A549 (cell line): ENCODE measurements around the gene GAS6. TPM values are rescaled to one million over a fixed set of nuclear protein-coding genes. Genes with fewer than 3 reads are reported as not detected.

Experiments
- ATAC-seq, 2 experiments: fragments of 200-7000 bp in 1 of 2; fragments of >200 bp in 1 of 2; cut with Nextera tagmentation in 1 of 2; cut with Tn5 transposase in 1 of 2; 3 replicates each; pipeline versions ENCODE4 v1.8.0 to v1.9.1; 2018 to 2020; ENCODE audit warnings: mild to moderate bottlenecking in 1 of 2, moderate library complexity in 1 of 2
- CTCF ChIA-PET: fragments of 300-600 bp; sonication (Branson Sonifier 250); formaldehyde crosslinking; extraction: SDS; loops from one replicate; lab custom pipeline; 2021; ENCODE audit warnings: antibody characterized with exemption, inconsistent platforms; lab: Yijun Ruan, JAX
- POLR2A ChIA-PET: fragments of 350-600 bp; formaldehyde crosslinking; extraction: SDS; loops from one replicate; lab custom pipeline; 2021; ENCODE audit warnings: antibody characterized with exemption, inconsistent platforms; lab: Yijun Ruan, JAX
- DNase-seq, 2 experiments: peaks; one replicate each; pipeline versions ENCODE4 v3.0.0 to v3.0.0-alpha.2; 2011 to 2016; ENCODE audit warnings: low read depth in 1 of 2, low spot score in 1 of 2
- FAIRE-seq: peaks from 2 replicates; lab custom pipeline; 2011; peaks lifted over from hg19 to GRCh38; lab: Jason Lieb, UNC
- H3K27ac ChIP-seq, 2 experiments: fragments of >200 bp; sonication (Bioruptor Twin); formaldehyde crosslinking; 3 replicates each; pipeline ENCODE4 v1.5.1; 2016 to 2017
- H3K4me1 ChIP-seq: fragments of >200 bp; sonication (Bioruptor Twin); formaldehyde crosslinking; 3 replicates; pipeline ENCODE4 v1.6.1; 2016
- H3K4me2 ChIP-seq: fragments of >200 bp; sonication (Bioruptor Twin); formaldehyde crosslinking; 3 replicates; pipeline ENCODE4 v1.6.1; 2016
- H3K4me3 ChIP-seq: fragments of >200 bp; sonication (Bioruptor Twin); formaldehyde crosslinking; 3 replicates; pipeline ENCODE4 v1.5.1; 2016
- H3K9me3 ChIP-seq: fragments of >200 bp; sonication (Bioruptor Twin); formaldehyde crosslinking; 3 replicates; pipeline ENCODE4 v1.6.1; 2016
- BHLHE40 ChIP-seq: IDR thresholded peaks from 2 replicates; pipeline ENCODE4 v1.6.1; 2012; ENCODE audit warnings: low read depth, low read length, inconsistent platforms
- CBX8 ChIP-seq: fragments of 200-600 bp; sonication (generic); IDR thresholded peaks from 2 replicates; pipeline ENCODE4 v1.6.1; 2016
- CHD4 ChIP-seq: fragments of 200-600 bp; sonication (generic); IDR thresholded peaks from 2 replicates; pipeline ENCODE4 v1.6.1; 2016; ENCODE audit warnings: antibody characterized with exemption, mild to moderate bottlenecking, borderline replicate concordance
- EHF ChIP-seq: fragments of 250-450 bp; sonication (Bioruptor Pico); IDR thresholded peaks from 2 replicates; pipeline ENCODE4 v1.5.0; 2020; ENCODE audit warnings: mild to moderate bottlenecking
- EHMT2 ChIP-seq: fragments of 200-600 bp; sonication (generic); IDR thresholded peaks from 2 replicates; pipeline ENCODE4 v1.6.1; 2016; ENCODE audit warnings: antibody characterized with exemption, low read depth, mild to moderate bottlenecking, moderate library complexity
- EP300 ChIP-seq, 2 experiments: fragments of >200 bp; sonication (Bioruptor Twin); formaldehyde crosslinking; IDR thresholded peaks; 2 replicates in 1 of 2; 3 replicates in 1 of 2; pipeline ENCODE4 v1.6.1; 2016 to 2017
- FOXS1 ChIP-seq: fragments of 250-450 bp; sonication (Bioruptor Pico); IDR thresholded peaks from 2 replicates; pipeline ENCODE4 v1.5.0; 2020; ENCODE audit warnings: mild to moderate bottlenecking, moderate library complexity
- HDAC2 ChIP-seq: fragments of 200-600 bp; sonication (generic); IDR thresholded peaks from 2 replicates; pipeline ENCODE4 v1.6.1; 2016
- HOXA7 ChIP-seq: fragments of 250-450 bp; sonication (Bioruptor Pico); IDR thresholded peaks from 2 replicates; pipeline ENCODE4 v1.5.0; 2020; ENCODE audit warnings: mild to moderate bottlenecking, moderate library complexity
- JUNB ChIP-seq: fragments of >200 bp; sonication (Bioruptor Twin); formaldehyde crosslinking; IDR thresholded peaks from 2 replicates; pipeline ENCODE4 v1.6.1; 2016
- NFE2L2 ChIP-seq: fragments of 150-350 bp; conservative IDR thresholded peaks from 2 replicates; pipeline ENCODE4 v1.6.1; 2014; ENCODE audit warnings: low read length
- RFX5 ChIP-seq: fragments of 450-650 bp; IDR thresholded peaks from 2 replicates; pipeline ENCODE4 v1.7.1; 2014; ENCODE audit warnings: antibody characterized with exemption, mild to moderate bottlenecking, moderate library complexity
- SMC3 ChIP-seq: fragments of >200 bp; sonication (Bioruptor Twin); formaldehyde crosslinking; IDR thresholded peaks from 3 replicates; pipeline ENCODE4 v1.6.1; 2018; ENCODE audit warnings: inconsistent platforms
- TFCP2L1 ChIP-seq: fragments of 250-450 bp; sonication (Bioruptor Pico); IDR thresholded peaks from 2 replicates; pipeline ENCODE4 v1.5.0; 2021; ENCODE audit warnings: mild to moderate bottlenecking
- WGBS: methylation state at CpG from one replicate; pipeline ENCODE4 v1.1.6; 2017; ENCODE audit errors: missing lambda C conversion rate; 5-methylcytosine and 5-hydroxymethylcytosine counted together
- polyA plus RNA-seq, 4 experiments: library from polyadenylated mRNA; depleted of rRNA in 3 of 4; stranded (reverse); fragments of >200 nt; fragmentation: RNase III in 1 of 4; extraction: RNeasy Plus Mini Kit Qiagen cat#74134 plus additional on column Dnase treatment in 1 of 4; gene quantifications; 2 replicates in 3 of 4; 3 replicates in 1 of 4; pipeline ENCODE4 v1.2.3, GENCODE V29; 2011 to 2017
- TF ChIP-seq, protein P1 (sequence below): fragments of >200 bp; sonication (Bioruptor Twin); formaldehyde crosslinking; IDR thresholded peaks from 2 replicates; pipeline ENCODE4 v1.6.1; 2016
- TF ChIP-seq, protein P2 (sequence below): IDR thresholded peaks from 2 replicates; pipeline ENCODE4 v1.6.1; 2012
- TF ChIP-seq, protein P3 (sequence below): fragments of >200 bp; sonication (Bioruptor Twin); formaldehyde crosslinking; IDR thresholded peaks from 3 replicates; pipeline ENCODE4 v1.5.1; 2016
- TF ChIP-seq, protein P4 (sequence below): fragments of >200 bp; sonication (Bioruptor Twin); formaldehyde crosslinking; IDR thresholded peaks from 3 replicates; pipeline ENCODE4 v1.6.1; 2016
- TF ChIP-seq, protein P5 (sequence below): fragments of 450-650 bp; IDR thresholded peaks from 2 replicates; pipeline ENCODE4 v1.6.1; 2014; ENCODE audit warnings: antibody characterized with exemption

GAS6 gene
- polyA plus RNA-seq, 2 of the 4 experiments (the other 2 are of a cell fraction) = 3.5 to 5.7 TPM

DNA sequence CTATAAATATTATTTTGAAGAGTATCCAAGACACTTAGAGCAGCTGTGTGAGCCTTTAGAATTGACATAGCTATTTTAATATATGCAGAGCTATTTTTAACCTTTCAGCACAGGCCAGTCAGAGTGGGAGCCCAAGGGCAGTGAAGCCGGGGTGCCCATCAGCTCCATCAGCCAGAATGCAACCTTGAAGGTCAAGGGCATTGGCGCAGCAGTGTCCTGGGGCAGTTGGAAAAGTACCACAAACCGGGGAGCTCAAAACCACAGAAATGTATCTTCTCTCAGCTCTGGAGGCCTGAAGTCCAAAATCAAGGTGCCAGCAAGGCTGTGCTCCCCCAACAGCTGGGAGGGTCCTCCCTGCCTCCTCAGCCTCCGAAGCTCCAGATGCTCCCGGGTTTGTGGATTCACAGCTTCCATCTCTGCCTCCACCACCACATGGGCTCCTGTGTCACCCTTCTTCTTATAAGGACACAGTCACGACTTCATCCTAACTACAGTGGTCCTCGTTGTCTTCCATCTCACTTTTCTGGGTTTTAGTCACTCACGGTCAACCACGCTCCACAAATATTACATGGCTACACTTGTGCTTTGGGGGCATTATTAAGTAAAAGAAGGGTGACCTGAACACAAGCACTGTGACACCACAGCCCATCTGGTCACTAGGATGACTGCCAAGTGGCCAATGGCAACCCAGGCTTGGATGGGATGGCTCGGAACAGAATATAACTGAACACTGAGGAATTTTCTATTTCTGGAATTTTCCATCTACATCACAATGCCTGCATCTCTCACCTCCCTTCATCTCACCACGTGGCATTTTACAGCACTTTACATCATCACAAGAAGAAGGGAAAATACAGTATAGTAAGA lies 15.9 kb upstream of the GAS6 start:
- no peak for TF ChIP-seq TFCP2L1
- no peak for TF ChIP-seq RFX5
- TF ChIP-seq EHF (CRISPR knock-in tag) = no peak
- FAIRE-seq = no peak
- no peak overlapping the region for H3K27ac ChIP-seq
- no peaks in the 10 kb centered on the region for H3K9me3 ChIP-seq
- ChIA-PET POLR2A (no interaction called here), CTCF (no interaction called here)
- no peak overlapping the region for H3K4me3 ChIP-seq
- 63% methylated on average over 11 of the region's 11 CpGs for WGBS
- DNase-seq = no peak
- ATAC-seq = no peak
- no peak overlapping the region for H3K4me2 ChIP-seq
- no peaks in the 10 kb centered on the region for H3K4me1 ChIP-seq

DNA sequence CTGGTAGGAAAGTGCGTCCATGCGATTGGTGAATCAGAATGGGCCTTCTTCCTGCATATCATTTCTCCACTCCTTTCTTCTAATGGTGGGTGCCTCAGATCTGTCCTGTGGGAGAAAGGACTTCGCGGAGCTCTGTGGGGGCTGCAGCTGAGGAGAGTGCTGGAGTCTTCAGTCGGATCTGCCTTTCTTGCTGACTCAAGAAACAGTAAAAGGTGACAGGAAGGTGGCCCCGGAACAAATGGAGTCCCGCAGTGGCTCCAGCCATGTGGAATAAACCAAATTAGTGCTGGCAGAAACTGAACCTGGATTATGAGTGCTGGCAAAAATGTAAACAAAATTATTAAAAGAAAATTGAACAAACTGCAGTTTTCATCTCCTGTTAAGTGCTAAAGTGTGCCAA lies 15.1 kb upstream of the GAS6 start:
- TF ChIP-seq, protein P1, sequence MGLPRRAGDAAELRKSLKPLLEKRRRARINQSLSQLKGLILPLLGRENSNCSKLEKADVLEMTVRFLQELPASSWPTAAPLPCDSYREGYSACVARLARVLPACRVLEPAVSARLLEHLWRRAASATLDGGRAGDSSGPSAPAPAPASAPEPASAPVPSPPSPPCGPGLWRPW = no peak
- TF ChIP-seq, protein P2, sequence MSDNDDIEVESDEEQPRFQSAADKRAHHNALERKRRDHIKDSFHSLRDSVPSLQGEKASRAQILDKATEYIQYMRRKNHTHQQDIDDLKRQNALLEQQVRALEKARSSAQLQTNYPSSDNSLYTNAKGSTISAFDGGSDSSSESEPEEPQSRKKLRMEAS = no peak
- no peak for TF ChIP-seq EHF (CRISPR knock-in tag)
- TF ChIP-seq EP300 (IDR thresholded peaks at IDR 0.05) = no peak
- TF ChIP-seq NFE2L2 = no peak
- TF ChIP-seq CBX8 = no peak
- no peak for TF ChIP-seq TFCP2L1
- TF ChIP-seq, all 56 proteins: peak for 0
- FAIRE-seq (no peak), ATAC-seq (no peak), DNase-seq (no peak)
- Histone ChIP-seq H3K9me3 (no peaks in the 10 kb centered on the region), H3K27ac (no peak overlapping the region), H3K4me1 (no peaks in the 10 kb centered on the region), H3K4me2 (no peak overlapping the region), H3K4me3 (no peak overlapping the region)
- ChIA-PET POLR2A (no interaction called here), CTCF (no interaction called here)
- 78% methylated on average over 7 of the region's 7 CpGs for WGBS

DNA sequence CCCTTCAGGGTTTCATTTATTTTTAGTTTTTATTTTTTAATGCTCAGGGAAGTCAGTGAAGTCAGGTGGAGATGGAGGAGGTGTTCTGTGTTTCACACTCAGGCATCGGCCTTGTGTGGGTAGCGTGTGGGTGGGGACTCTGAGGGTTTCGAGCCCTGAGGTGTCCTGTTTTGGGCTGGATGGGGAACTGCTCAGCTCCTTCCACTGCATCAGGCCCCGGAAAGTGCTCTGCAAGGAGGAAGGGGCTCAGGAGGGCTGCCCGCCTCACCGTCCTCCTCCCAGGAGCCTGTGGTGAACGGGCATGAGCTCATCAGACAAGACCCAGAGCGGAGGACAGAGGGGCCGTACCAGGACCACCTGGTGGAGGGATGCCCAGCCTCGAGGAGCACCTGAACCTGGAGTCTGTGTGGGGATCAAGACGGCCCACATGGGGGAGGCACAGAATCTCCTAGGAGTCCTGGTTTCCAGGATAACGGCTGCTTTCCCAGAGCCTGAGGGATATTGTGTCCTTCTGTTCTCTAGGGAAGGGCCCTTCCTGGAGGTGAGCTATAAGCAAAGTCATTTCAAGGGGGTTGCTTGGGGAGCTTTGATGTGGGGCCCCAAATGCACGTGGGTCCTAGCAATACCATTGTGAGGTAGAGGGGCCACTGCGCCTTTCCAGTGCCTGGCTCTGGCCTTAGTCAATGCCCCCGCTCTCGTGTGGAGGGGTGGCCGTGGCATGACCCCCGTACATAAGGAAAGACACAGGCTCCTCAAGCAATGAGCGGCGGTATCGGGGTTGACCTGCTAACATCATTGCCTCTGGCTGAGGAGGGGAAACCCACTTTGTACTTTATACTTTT lies 13.5 kb upstream of the GAS6 start:
- ATAC-seq (no peak), FAIRE-seq (no peak), DNase-seq (no peak)
- ChIA-PET CTCF (interaction anchor here (1.0 kb wide), 1 partner anchor 47 kb away, joined by 3 read pairs; no protein-coding TSS in a partner anchor), POLR2A (no interaction called here)
- TF ChIP-seq, protein P3, sequence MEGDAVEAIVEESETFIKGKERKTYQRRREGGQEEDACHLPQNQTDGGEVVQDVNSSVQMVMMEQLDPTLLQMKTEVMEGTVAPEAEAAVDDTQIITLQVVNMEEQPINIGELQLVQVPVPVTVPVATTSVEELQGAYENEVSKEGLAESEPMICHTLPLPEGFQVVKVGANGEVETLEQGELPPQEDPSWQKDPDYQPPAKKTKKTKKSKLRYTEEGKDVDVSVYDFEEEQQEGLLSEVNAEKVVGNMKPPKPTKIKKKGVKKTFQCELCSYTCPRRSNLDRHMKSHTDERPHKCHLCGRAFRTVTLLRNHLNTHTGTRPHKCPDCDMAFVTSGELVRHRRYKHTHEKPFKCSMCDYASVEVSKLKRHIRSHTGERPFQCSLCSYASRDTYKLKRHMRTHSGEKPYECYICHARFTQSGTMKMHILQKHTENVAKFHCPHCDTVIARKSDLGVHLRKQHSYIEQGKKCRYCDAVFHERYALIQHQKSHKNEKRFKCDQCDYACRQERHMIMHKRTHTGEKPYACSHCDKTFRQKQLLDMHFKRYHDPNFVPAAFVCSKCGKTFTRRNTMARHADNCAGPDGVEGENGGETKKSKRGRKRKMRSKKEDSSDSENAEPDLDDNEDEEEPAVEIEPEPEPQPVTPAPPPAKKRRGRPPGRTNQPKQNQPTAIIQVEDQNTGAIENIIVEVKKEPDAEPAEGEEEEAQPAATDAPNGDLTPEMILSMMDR = no peak
- no peak for TF ChIP-seq EHMT2
- no peak for TF ChIP-seq BHLHE40
- TF ChIP-seq HDAC2 = no peak
- TF ChIP-seq NFE2L2 = no peak
- TF ChIP-seq FOXS1 (CRISPR knock-in tag) = no peak
- TF ChIP-seq, protein P4, sequence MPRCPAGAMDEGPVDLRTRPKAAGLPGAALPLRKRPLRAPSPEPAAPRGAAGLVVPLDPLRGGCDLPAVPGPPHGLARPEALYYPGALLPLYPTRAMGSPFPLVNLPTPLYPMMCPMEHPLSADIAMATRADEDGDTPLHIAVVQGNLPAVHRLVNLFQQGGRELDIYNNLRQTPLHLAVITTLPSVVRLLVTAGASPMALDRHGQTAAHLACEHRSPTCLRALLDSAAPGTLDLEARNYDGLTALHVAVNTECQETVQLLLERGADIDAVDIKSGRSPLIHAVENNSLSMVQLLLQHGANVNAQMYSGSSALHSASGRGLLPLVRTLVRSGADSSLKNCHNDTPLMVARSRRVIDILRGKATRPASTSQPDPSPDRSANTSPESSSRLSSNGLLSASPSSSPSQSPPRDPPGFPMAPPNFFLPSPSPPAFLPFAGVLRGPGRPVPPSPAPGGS = no peak
- TF ChIP-seq HOXA7 (CRISPR knock-in tag) = no peak
- no peak for TF ChIP-seq SMC3
- TF ChIP-seq, protein P5, sequence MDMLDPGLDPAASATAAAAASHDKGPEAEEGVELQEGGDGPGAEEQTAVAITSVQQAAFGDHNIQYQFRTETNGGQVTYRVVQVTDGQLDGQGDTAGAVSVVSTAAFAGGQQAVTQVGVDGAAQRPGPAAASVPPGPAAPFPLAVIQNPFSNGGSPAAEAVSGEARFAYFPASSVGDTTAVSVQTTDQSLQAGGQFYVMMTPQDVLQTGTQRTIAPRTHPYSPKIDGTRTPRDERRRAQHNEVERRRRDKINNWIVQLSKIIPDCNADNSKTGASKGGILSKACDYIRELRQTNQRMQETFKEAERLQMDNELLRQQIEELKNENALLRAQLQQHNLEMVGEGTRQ = no peak
- no peak for TF ChIP-seq JUNB
- TF ChIP-seq CHD4 = no peak
- Histone ChIP-seq H3K4me2 (no peak overlapping the region), H3K27ac (no peak overlapping the region), H3K9me3 (no peaks in the 10 kb centered on the region), H3K4me3 (no peak overlapping the region), H3K4me1 (no peaks in the 10 kb centered on the region)
- WGBS = 72% methylated on average over 12 of the region's 21 CpGs
